Ovary (tissue), 9 donors: ENCODE measurements around the gene TBX21. TPM values are rescaled to one million over a fixed set of nuclear protein-coding genes. Genes with fewer than 3 reads are reported as not detected.

Experiments
- DNase-seq, 5 donors: peaks; one replicate each; pipeline ENCODE4 v3.0.0-alpha.2; 2019 to 2020
- H3K27ac ChIP-seq, 2 donors: fragments of 200-600 bp; one replicate each; pipeline versions ENCODE4 v1.5.1 to v1.8.0; 2019 to 2022
- H3K27me3 ChIP-seq: fragments of 200-600 bp; one replicate; pipeline ENCODE4 v1.8.0; 2022
- H3K36me3 ChIP-seq: fragments of 200-600 bp; sonication (generic); one replicate; pipeline ENCODE4 v1.5.1; 2019
- H3K4me1 ChIP-seq: one replicate; pipeline ENCODE4 v1.8.1; 2013; ENCODE audit warnings: mild to moderate bottlenecking, moderate library complexity; ENCODE audit not compliant: insufficient read depth
- H3K4me3 ChIP-seq: fragments of 200-600 bp; sonication (generic); one replicate; pipeline ENCODE4 v1.5.1; 2017
- H3K9me3 ChIP-seq, 2 donors: fragments of 200-600 bp in 1 of 2; sonication (generic) in 1 of 2; one replicate each; pipeline versions ENCODE4 v1.5.1 to v1.8.1; 2013 to 2019; ENCODE audit warnings: mild to moderate bottlenecking in 1 of 2, moderate library complexity in 1 of 2
- CTCF ChIP-seq, 3 donors: fragments of 450-650 bp in 2 of 3; fragments of 200-600 bp in 1 of 3; IDR thresholded peaks; one replicate each; pipeline versions ENCODE4 v1.5.1 to v1.8.0; 2016 to 2022; ENCODE audit warnings: antibody characterized with exemption in 3 of 3, mild to moderate bottlenecking in 1 of 3
- EP300 ChIP-seq: sonication (generic); formaldehyde crosslinking; IDR thresholded peaks from one replicate; pipeline ENCODE4 v1.6.1; 2017; ENCODE audit warnings: antibody characterized with exemption
- POLR2A ChIP-seq: fragments of 450-650 bp; IDR thresholded peaks from one replicate; pipeline ENCODE4 v1.6.1; 2017; ENCODE audit warnings: antibody characterized with exemption, mild to moderate bottlenecking, moderate library complexity
- WGBS, 3 donors: extraction: QIAGEN DNeasy Blood & Tissue Kit in 1 of 3; methylation state at CpG; one replicate each; pipeline versions ENCODE4 v1.1.5 to v1.1.7; 2013 to 2017; 5-methylcytosine and 5-hydroxymethylcytosine counted together
- intact Hi-C, 4 donors: fragments of 100-400 bp; cut with DNase I; formaldehyde crosslinking; loops; one replicate each; pipeline versions ENCODE4 v1.11.0 to v1.15.1; 2022 to 2023
- polyA plus RNA-seq, 2 donors: library from polyadenylated mRNA; stranded (reverse); fragments of 200-250 nt in 1 of 2; fragments of 350-450 nt in 1 of 2; fragmentation: Illumina TruSeq in 1 of 2; extraction: RNeasy Lipid Tissue Mini Kit (QIAGEN cat#74804) in 1 of 2; gene quantifications; one replicate each; pipeline ENCODE4 v1.2.3, GENCODE V29; 2013 to 2014
- total RNA-seq, 7 donors: library from RNA; depleted of rRNA in 2 of 7; stranded (reverse); fragments of >200 nt in 2 of 7; fragmentation: NEBNext Ultra II Directional in 3 of 7; extraction: Animal tissue kit (Norgen Biotek cat#: 25700) in 3 of 7; gene quantifications; one replicate each; pipeline versions ENCODE4 v1.1.0 to v1.2.4, GENCODE V29; 2016 to 2023
- donor health status: DM: no; HTN: no; CAD: no; lungs with moderate emphysema.
- donor health status: DM: no; HTN: no; CAD: no.
- donor health status: Bipolar disorder and iron deficiency.
- donor health status: DM: yes; HTN: yes; CAD: no.
- donor health status: DM: no; HTN: no; CAD: no.
- donor health status: DM: yes; HTN: yes; CAD: no.

Gene TBX21
- total and polyA plus RNA-seq, 9 donors: 0.12 to 1.4 (median 0.33) TPM; not detected in 1

DNA sequence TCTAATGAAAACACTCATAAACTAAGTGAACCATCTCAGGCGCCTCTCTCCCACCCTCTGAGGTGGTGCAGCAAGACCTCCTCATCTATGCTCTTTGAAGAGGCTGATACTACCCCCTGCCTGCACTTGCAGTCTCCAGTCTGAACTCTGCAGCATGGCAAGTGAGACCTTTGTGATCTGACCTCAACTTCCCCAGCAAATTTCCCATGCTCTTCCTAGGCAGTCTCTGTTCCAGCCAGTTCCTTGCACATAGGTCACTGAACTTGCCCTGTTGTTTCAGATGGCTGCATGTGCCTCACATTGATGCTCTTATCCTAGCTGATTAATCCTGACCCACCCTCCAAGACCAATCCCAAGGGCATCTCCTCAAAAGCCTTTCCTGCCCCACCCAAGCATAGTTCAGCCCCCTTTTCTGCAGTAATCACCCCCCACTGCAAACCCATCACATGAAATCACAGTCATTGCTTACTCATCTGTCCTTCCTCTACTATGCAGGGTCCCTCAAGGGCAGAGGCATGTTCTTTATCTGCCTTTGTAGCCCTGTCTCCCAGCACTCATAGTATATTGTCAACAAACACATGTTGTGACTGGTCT is 42.0 kb downstream of the TBX21 start:
- DNase-seq: no peak
- H3K36me3 ChIP-seq: no peaks in the 10 kb centered on the region
- no peak overlapping the region for H3K4me3 ChIP-seq
- intact Hi-C loops: no loop called here
- WGBS, 3 donors: 56 to 65% (median 64%) methylated on average over 1 of the region's 1 CpG
- no peaks in the 10 kb centered on the region for H3K4me1 ChIP-seq
- no peak for TF ChIP-seq POLR2A
- no peak for TF ChIP-seq EP300
- TF ChIP-seq CTCF (IDR thresholded peaks at IDR 0.05): no peak
- no peaks in the 10 kb centered on the region for H3K27me3 ChIP-seq
- no peak overlapping the region for H3K27ac ChIP-seq
- H3K9me3 ChIP-seq: peaks cover 0 to 8% of the 10 kb centered on the region in 2 donors

DNA sequence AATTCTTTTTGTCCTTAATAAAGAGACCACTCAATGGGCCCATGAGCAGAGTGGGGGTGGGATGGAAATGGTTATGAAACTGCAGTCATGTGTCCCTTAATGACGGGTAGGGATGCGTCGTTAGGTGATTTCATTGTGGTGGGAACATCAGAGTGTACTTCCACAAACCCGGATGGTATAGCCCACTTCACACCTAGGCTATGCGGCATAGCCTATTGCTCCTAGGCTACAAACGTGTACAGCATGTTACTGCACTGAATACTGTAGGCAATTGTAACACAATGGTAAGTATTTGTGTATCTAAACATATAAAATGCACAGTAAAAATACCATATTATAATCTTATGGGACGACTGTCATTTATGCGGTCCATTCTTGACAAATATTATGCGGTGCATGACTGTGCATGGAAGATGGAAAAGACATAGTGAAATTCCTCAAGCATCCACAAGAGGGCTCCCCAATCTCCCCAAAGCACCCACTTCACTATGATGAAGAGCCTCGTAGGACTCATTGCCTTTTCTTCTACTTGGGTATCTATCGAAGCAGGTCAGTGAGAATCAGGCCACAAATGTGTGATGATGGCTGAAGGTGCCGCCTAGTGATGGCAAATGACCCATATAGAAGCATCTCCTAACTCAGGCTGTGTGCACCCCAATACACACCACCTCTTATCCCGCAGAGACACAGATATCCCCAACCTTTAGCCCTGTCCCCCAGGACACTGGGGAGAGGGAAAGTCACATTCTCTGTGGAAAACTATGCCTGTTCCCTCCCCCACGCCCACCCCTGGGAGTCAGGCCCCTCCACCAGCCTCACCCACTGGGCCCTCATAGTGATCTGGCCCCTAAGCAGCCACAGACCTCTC is 43.5 kb downstream of the TBX21 start:
- no peaks in the 10 kb centered on the region for H3K4me1 ChIP-seq
- no peak overlapping the region for H3K27ac ChIP-seq
- no peak overlapping the region for H3K4me3 ChIP-seq
- TF ChIP-seq EP300: no peak
- TF ChIP-seq CTCF (IDR thresholded peaks at IDR 0.05): peak in 1 of 3 donors; percentile 40
- TF ChIP-seq POLR2A: no peak
- peaks cover 0 to 7% of the 10 kb centered on the region in 2 donors for H3K9me3 ChIP-seq
- H3K27me3 ChIP-seq: no peaks in the 10 kb centered on the region
- intact Hi-C loops: no loop called here
- H3K36me3 ChIP-seq: no peaks in the 10 kb centered on the region
- no peak for DNase-seq
- 42 to 46% (median 44%) methylated on average over 14 of the region's 14 CpGs for WGBS, 3 donors

GRCh38 chr17:47778184-47778635 is 45.2 kb downstream of the TBX21 start:
- H3K4me3 ChIP-seq: no peak overlapping the region
- WGBS, 3 donors: 18 to 24% (median 22%) methylated on average over 29 to 45 of the region's 45 CpGs
- H3K27me3 ChIP-seq: no peaks in the 10 kb centered on the region
- intact Hi-C loops: no loop called here
- no peaks in the 10 kb centered on the region for H3K36me3 ChIP-seq
- no peak for DNase-seq
- H3K4me1 ChIP-seq: no peaks in the 10 kb centered on the region
- no peak overlapping the region for H3K27ac ChIP-seq
- no peak for TF ChIP-seq POLR2A
- no peak for TF ChIP-seq CTCF (IDR thresholded peaks at IDR 0.05)
- TF ChIP-seq EP300: no peak
- H3K9me3 ChIP-seq: no peaks in the 10 kb centered on the region

- DNase-seq: no peak
- Histone ChIP-seq H3K27me3 (no peaks in the 10 kb centered on the region), H3K4me3 (no peak overlapping the region), H3K9me3 (no peaks in the 10 kb centered on the region), H3K4me1 (no peaks in the 10 kb centered on the region), H3K36me3 (no peaks in the 10 kb centered on the region), H3K27ac (no peak overlapping the region)
- intact Hi-C loops: no loop called here
- TF ChIP-seq EP300 (no peak), POLR2A (no peak), CTCF (IDR thresholded peaks at IDR 0.05) (no peak)
- 64 to 70% (median 66%) methylated on average over 5 of the region's 5 CpGs for WGBS, 3 donors
Observed at GRCh38 chr17:47781397-47781796, 48.4 kb downstream of the TBX21 start.
